Spinal cord (tissue), 10 donors: ENCODE results near the gene VSIR. TPM values are rescaled to one million over a fixed set of nuclear protein-coding genes. Genes with fewer than 3 reads are reported as not detected.

Experiments
- DNase-seq, 6 donors: peaks; one replicate each; pipeline versions ENCODE4 v3.0.0 to v3.0.0-alpha.2; 2013 to 2015; ENCODE audit warnings: low spot score in 6 of 6, low read depth in 4 of 6
- H3K27ac ChIP-seq: one replicate; pipeline ENCODE4 v1.5.1; 2013; ENCODE audit warnings: low read depth, low read length, control low read depth
- H3K27me3 ChIP-seq: one replicate; pipeline ENCODE4 v1.6.1; 2013; ENCODE audit warnings: low read length; ENCODE audit not compliant: control insufficient read depth, insufficient read depth
- H3K36me3 ChIP-seq: one replicate; pipeline ENCODE4 v1.6.1; 2013; ENCODE audit warnings: low read length; ENCODE audit not compliant: control insufficient read depth, insufficient read depth
- H3K4me1 ChIP-seq: one replicate; pipeline ENCODE4 v1.6.1; 2013; ENCODE audit warnings: low read length; ENCODE audit not compliant: control insufficient read depth, insufficient read depth
- H3K4me3 ChIP-seq: one replicate; pipeline ENCODE4 v1.5.1; 2013; ENCODE audit warnings: low read depth, low read length, control low read depth
- H3K9me3 ChIP-seq: one replicate; pipeline ENCODE4 v1.6.1; 2013; ENCODE audit warnings: low read length; ENCODE audit not compliant: control insufficient read depth, insufficient read depth
- WGBS: methylation state at CpG from one replicate; pipeline ENCODE4 v1.1.5; 2013; ENCODE audit warnings: missing lambda C conversion rate; ENCODE audit not compliant: insufficient coverage; 5-methylcytosine and 5-hydroxymethylcytosine counted together
- polyA plus RNA-seq, 2 donors: library from polyadenylated mRNA; unstranded; fragments of 120-200 nt; gene quantifications; one replicate each; pipeline ENCODE4 v1.2.1, GENCODE V29; 2013; ENCODE audit not compliant: insufficient read length in 2 of 2
- total RNA-seq, 2 donors: library from RNA; depleted of rRNA in 1 of 2; stranded (reverse); fragments of 120-200 nt in 1 of 2; fragments of >200 nt in 1 of 2; gene quantifications; one replicate each; pipeline versions ENCODE4 v1.2.3 to v1.2.4, GENCODE V29; 2013 to 2014
- donor health status: healthy.

Gene VSIR
- total and polyA plus RNA-seq, 4 donors: 21.0 to 39.0 (median 33.3) TPM

DNA sequence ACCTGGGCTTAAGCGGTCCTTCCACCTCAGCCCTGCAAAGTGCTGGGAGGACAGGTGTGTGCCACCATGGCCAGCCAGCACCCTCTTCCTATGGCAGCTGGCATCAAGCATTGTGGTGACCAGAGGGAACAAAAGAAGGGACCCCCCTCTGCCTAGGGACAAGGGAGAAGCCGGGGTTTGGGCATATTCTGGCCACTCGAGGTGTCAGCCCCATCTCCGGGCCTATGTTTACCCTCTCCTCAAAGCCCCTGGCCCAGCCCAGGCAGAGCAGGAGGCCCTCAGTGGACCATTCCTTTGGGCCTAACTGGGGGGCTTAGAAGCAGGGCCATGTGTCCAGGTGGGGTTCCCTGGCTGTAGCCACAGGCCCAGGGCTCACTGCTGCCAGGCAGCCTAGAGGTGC lies 23.9 kb downstream of the VSIR start:
- Histone ChIP-seq H3K4me3 (no peak overlapping the region), H3K4me1 (peaks cover 64% of the 10 kb centered on the region), H3K27ac (no peak overlapping the region), H3K9me3 (no peaks in the 10 kb centered on the region), H3K27me3 (no peaks in the 10 kb centered on the region), H3K36me3 (peaks cover 32% of the 10 kb centered on the region)
- DNase-seq: no peak
- 95% methylated on average over 3 of the region's 4 CpGs for WGBS

DNA sequence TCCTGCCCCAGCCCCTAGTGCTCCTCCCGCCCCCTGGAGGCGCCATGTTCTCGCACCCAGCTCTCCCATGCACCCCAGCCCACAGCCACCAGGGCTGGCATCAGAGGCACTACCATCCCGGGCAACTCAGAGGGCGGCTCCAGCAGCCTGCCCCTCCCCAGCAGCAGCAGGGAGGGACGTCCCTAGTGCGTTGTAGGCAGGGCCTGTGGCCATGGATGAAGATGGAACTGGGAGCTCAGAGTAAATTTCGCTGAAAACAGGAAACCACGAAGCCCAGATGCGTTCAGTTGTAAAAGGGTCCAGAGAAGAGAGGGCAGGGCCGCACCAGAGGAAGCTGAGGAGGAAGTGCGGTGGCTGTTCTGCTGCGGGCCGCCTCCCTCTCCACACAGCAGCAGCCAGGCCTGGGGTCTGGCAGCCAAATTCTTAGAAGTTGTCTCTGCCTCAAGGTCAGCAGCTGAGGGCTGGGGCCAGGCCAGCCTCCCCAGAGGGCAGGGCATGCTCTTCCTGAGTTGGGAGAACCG lies 24.6 kb downstream of the VSIR start:
- Histone ChIP-seq H3K9me3 (no peaks in the 10 kb centered on the region), H3K27me3 (no peaks in the 10 kb centered on the region), H3K4me1 (peaks cover 57% of the 10 kb centered on the region), H3K36me3 (peaks cover 28% of the 10 kb centered on the region), H3K4me3 (no peak overlapping the region), H3K27ac (peak overlapping the region; percentile 64)
- DNase-seq: peak in 1 of 6 donors; percentile 38
- 55% methylated on average over 15 of the region's 15 CpGs for WGBS

DNA sequence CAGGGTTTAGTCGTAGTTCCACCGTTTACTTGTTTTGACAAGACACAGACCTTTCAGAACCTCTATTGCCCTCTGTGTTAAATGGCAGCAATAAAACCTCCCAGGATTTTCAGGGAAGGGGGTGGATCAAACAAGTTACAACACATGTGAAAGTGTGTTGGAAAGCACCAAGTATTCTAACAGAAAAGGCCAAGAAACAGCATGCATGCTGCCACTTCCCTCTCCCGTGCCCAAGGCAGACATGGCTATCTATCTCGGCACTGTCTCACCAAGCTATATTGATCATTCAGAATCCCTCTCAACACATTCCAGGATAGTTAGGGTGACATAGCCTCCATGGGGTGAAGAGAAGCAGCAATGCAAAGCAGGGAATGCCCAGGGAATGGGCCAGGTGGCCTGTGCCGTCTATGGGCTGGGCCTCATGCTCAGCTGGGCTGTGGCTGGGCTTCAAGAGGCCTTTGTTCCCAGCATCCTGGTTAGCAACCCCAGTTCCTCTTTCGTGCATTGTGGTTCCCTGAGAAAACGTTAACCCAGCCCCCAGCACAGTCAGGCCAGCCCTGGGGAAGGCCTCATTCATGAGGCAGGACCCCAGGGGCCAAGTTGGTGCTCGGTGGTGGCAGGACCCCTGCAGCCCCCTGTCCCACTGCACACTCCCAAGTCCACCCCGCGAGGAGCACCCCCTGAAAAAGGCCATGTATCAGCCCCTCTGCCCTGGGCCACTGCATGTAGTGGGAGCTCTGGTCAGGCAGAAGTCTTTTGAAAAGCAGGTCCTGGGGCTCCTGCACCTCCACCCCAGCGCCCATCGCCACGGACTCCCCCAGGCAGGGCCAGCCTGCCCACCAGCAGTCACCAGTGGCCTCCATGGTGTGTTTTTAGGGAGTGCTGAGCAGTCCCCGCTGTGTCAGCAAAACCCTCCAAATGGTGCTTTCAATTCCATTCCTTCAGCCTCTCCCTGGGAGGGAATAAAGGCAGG lies 25.5 kb downstream of the VSIR start:
- Histone ChIP-seq H3K27ac (peak overlapping the region; percentile 64), H3K4me3 (no peak overlapping the region), H3K36me3 (peaks cover 27% of the 10 kb centered on the region), H3K27me3 (no peaks in the 10 kb centered on the region), H3K4me1 (peaks cover 53% of the 10 kb centered on the region), H3K9me3 (no peaks in the 10 kb centered on the region)
- 72% methylated on average over 11 of the region's 14 CpGs for WGBS
- DNase-seq: no peak

DNA sequence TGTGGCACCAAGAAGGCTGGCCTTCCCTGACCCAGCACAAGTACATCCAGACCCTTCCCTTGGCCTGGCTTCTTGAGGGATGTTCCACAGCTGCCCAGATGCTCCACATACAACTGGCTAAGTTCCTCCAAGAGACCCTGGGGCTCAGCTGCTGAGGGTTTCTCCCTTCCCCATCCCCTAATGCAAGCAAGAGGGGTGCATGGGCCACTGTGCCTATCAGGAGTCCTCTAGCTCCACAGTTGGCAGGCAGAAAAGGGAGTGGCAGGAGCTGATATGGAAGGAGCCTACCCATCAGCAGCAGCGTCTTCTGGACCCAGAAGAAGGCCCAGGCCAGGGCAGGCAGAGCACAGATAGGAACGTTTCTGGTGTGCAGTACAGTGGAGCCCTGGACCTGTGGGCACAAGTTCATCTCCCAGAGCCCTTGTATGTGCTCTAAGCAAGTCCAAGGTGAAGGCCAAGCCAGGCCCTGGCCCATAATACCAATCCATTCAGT lies 26.2 kb downstream of the VSIR start:
- H3K4me3 ChIP-seq: no peak overlapping the region
- peaks cover 22% of the 10 kb centered on the region for H3K36me3 ChIP-seq
- H3K27me3 ChIP-seq: no peaks in the 10 kb centered on the region
- no peak for DNase-seq
- H3K4me1 ChIP-seq: peaks cover 47% of the 10 kb centered on the region
- H3K9me3 ChIP-seq: no peaks in the 10 kb centered on the region
- H3K27ac ChIP-seq: peak overlapping the region; percentile 64
- WGBS: 90% methylated on average over 2 of the region's 2 CpGs

DNA sequence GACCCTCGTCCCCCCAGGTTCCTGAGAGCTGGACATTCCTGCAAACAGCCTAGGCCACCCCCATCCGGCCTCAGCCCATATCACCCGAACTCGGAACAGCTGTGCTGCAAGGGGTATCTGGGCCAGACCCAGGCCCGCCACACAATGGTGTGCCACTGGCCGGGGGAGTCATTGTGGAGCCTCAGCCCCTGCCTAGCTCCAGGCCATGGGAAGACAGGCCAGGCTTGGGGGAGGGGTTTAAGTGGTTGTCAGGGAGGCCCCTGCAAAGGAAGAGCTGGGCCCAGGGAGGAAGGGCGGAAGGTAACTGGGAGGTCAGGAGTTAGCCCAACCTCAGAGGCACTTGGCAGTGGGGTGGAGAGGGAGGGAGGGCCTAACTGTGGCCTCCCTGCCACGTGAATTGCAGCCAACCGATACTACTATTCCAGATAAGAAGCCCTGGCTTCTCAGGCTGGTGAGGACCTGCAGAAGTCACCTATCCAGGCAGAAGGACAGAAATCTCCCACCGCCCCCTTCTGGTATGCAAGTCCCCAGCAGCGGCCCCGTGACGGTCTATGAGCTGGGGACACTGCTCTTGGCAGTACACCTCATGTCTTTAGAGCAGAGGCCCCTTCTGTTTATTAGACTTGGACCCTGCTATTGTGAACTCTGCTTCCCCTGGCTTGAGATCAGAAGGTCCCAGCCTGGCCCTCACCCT lies 26.8 kb downstream of the VSIR start:
- no peak overlapping the region for H3K4me3 ChIP-seq
- peak overlapping the region; percentile 64 for H3K27ac ChIP-seq
- peaks cover 42% of the 10 kb centered on the region for H3K4me1 ChIP-seq
- no peak for DNase-seq
- H3K9me3 ChIP-seq: no peaks in the 10 kb centered on the region
- H3K27me3 ChIP-seq: no peaks in the 10 kb centered on the region
- WGBS: 58% methylated on average over 13 of the region's 13 CpGs
- H3K36me3 ChIP-seq: peaks cover 22% of the 10 kb centered on the region

DNA sequence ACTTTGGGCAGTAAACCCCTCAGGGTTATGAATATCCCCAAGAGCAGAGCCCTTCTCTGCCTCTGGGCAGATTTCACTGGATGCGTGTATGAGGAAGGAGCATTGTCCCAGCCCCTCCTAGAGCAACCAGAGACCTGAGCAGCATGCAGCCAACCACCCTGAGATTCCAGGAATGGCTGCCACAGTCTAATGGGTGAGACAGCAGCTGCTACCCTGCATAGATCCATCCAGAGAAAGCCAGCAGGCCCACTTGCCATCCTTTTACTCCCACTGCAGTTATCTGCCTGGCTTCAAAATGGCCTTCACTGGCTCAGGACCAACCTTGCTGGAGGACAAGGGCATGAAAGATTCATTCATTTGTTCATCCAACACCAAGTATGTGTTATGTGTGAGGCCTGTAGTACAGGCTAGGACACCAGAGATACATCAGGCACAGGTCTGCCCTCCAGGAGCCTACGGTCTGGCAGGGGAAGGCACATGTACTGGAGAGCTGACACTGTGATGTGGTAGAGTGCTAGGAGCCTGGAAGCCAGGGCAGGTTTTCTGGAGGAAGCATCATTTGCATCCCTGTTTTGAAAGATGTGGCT lies 27.6 kb downstream of the VSIR start:
- no peaks in the 10 kb centered on the region for H3K27me3 ChIP-seq
- no peak overlapping the region for H3K4me3 ChIP-seq
- no peak overlapping the region for H3K27ac ChIP-seq
- H3K9me3 ChIP-seq: no peaks in the 10 kb centered on the region
- WGBS: 100% methylated on average over 2 of the region's 2 CpGs
- H3K36me3 ChIP-seq: peaks cover 17% of the 10 kb centered on the region
- no peak for DNase-seq
- peaks cover 39% of the 10 kb centered on the region for H3K4me1 ChIP-seq

DNA sequence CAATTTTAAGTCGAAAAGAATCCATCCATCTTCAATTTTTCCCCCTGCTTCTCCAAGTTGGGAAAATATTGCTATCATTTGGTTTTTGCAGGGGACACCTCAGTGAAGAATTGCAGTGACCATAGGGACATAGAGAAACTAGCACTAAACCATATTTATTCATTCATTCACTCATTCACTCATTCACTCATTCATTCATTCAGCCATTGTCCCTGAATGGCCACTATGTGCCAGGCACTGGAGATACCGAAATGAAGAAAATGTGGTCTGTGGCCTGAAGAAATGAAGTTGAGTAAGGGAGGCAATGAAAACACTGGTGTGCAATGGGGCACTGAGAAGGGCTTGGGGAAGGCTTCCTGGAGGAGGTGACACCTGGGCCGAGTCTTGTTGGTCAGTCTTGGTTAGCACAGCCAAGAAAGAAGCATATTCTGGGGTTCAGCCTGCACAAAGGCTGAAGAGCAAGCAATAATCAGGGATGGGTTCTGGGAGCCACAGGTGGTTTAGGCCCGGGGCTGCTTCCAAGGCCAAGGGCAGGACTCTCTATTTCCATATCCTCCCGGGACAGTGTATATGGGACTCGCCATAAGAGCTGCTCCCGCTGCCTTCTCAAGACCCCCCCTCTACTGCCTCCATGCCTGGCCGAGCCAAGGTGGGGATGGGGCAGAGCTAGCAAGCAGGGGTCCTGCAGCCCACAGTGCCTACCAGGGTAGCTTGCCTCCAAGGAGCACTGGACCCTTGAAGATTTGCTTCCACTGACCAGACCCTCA lies 28.2 kb downstream of the VSIR start:
- H3K4me3 ChIP-seq: no peak overlapping the region
- DNase-seq: no peak
- H3K4me1 ChIP-seq: peaks cover 45% of the 10 kb centered on the region
- H3K27ac ChIP-seq: no peak overlapping the region
- H3K9me3 ChIP-seq: no peaks in the 10 kb centered on the region
- peaks cover 18% of the 10 kb centered on the region for H3K36me3 ChIP-seq
- 93% methylated on average over 5 of the region's 8 CpGs for WGBS
- H3K27me3 ChIP-seq: no peaks in the 10 kb centered on the region

DNA sequence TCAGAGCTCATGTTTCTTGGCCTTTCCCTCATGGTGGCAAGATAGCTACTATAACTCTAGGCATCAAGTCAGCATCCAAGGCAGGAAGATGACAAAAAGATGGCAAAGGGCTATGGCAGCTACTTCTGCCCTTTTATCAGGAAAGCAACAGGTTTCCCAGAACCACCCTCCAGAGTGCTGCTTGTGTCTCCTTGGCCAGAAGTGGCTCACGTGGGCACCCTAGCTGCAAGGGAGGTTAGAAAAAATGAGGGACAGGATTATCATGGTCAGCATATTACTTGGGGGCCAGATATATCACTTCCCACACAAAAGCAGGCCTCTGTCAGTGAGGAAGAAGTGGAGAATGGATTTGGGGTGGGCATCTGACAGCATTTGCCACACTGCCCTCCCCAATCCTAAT lies 29.5 kb downstream of the VSIR start:
- Histone ChIP-seq H3K4me1 (peaks cover 38% of the 10 kb centered on the region), H3K27ac (no peak overlapping the region), H3K9me3 (no peaks in the 10 kb centered on the region), H3K4me3 (no peak overlapping the region), H3K36me3 (peaks cover 17% of the 10 kb centered on the region), H3K27me3 (no peaks in the 10 kb centered on the region)
- DNase-seq: no peak
- WGBS: no CpG with 5 or more reads among the region's 1 CpG
